H9 (cell line): ENCODE measurements around the gene ARIH1. TPM values are rescaled to one million over a fixed set of nuclear protein-coding genes. Genes with fewer than 3 reads are reported as not detected.

Experiments used
- DNase-seq: peaks from one replicate; pipeline ENCODE4 v3.0.0-alpha.2; 2017
- H2AFZ ChIP-seq: one replicate; pipeline ENCODE4 v1.6.1; 2013; ENCODE audit warnings: mild to moderate bottlenecking, low read length, control low read depth, moderate library complexity
- H2AK5ac ChIP-seq: 2 replicates; pipeline ENCODE4 v1.6.1; 2013; ENCODE audit warnings: low read length, control low read depth, mixed read lengths; ENCODE audit not compliant: insufficient read length
- H2BK120ac ChIP-seq: one replicate; pipeline ENCODE4 v1.6.1; 2013; ENCODE audit warnings: low read depth, mild to moderate bottlenecking, low read length, control low read depth, inconsistent platforms; ENCODE audit not compliant: poor library complexity, severe bottlenecking
- H2BK12ac ChIP-seq: 2 replicates; pipeline ENCODE4 v1.6.1; 2013; ENCODE audit warnings: low read length, control low read depth, mixed read lengths, low read depth; ENCODE audit not compliant: insufficient read length
- H2BK15ac ChIP-seq: 2 replicates; pipeline ENCODE4 v1.6.1; 2013; ENCODE audit warnings: low read depth, low read length, control low read depth
- H2BK20ac ChIP-seq: one replicate; pipeline ENCODE4 v1.6.1; 2013; ENCODE audit warnings: low read depth, mild to moderate bottlenecking, low read length, control low read depth, inconsistent platforms; ENCODE audit not compliant: poor library complexity, severe bottlenecking
- H2BK5ac ChIP-seq: 2 replicates; pipeline ENCODE4 v1.6.1; 2013; ENCODE audit warnings: low read length, control low read depth, mixed read lengths; ENCODE audit not compliant: insufficient read length
- H3K14ac ChIP-seq: 2 replicates; pipeline ENCODE4 v1.6.1; 2013; ENCODE audit warnings: low read length, control low read depth; ENCODE audit not compliant: insufficient read depth
- H3K18ac ChIP-seq: 2 replicates; pipeline ENCODE4 v1.6.1; 2013; ENCODE audit warnings: low read depth, mild to moderate bottlenecking, mixed read lengths, low read length, control low read depth; ENCODE audit not compliant: insufficient read length
- H3K23ac ChIP-seq: 2 replicates; pipeline ENCODE4 v1.6.1; 2013; ENCODE audit warnings: low read length, control low read depth, mixed read lengths, low read depth; ENCODE audit not compliant: insufficient read length
- H3K23me2 ChIP-seq: 2 replicates; pipeline ENCODE4 v1.6.1; 2013; ENCODE audit warnings: low read depth, mild to moderate bottlenecking, mixed read lengths, low read length, control low read depth; ENCODE audit not compliant: insufficient read length, poor library complexity, severe bottlenecking
- H3K27ac ChIP-seq: 2 replicates; pipeline ENCODE4 v1.5.1; 2013; ENCODE audit warnings: low read length, control low read depth, mixed read lengths, low read depth; ENCODE audit not compliant: insufficient read length
- H3K27me3 ChIP-seq: 2 replicates; pipeline ENCODE4 v1.6.1; 2013; ENCODE audit warnings: low read length, control low read depth, inconsistent platforms; ENCODE audit not compliant: insufficient read depth
- H3K4ac ChIP-seq: 2 replicates; pipeline ENCODE4 v1.6.1; 2013; ENCODE audit warnings: low read depth, mild to moderate bottlenecking, control low read depth, inconsistent platforms, low read length, moderate library complexity
- H3K4me1 ChIP-seq: 2 replicates; pipeline ENCODE4 v1.6.1; 2013; ENCODE audit warnings: low read length, control low read depth, inconsistent platforms; ENCODE audit not compliant: insufficient read depth
- H3K4me2 ChIP-seq: 2 replicates; pipeline ENCODE4 v1.6.1; 2013; ENCODE audit warnings: low read length, control low read depth, mixed read lengths; ENCODE audit not compliant: insufficient read length, insufficient read depth
- H3K56ac ChIP-seq: 2 replicates; pipeline ENCODE4 v1.6.1; 2013; ENCODE audit warnings: low read depth, mild to moderate bottlenecking, mixed read lengths, low read length, control low read depth; ENCODE audit not compliant: insufficient read length
- H3K79me1 ChIP-seq: 2 replicates; pipeline ENCODE4 v1.6.1; 2013; ENCODE audit warnings: low read depth, mild to moderate bottlenecking, moderate library complexity, low read length, control low read depth, inconsistent platforms; ENCODE audit not compliant: insufficient read depth, poor library complexity, severe bottlenecking
- H3K79me2 ChIP-seq: 2 replicates; pipeline ENCODE4 v1.6.1; 2013; ENCODE audit warnings: low read length, control low read depth, inconsistent platforms; ENCODE audit not compliant: insufficient read depth
- H3K9ac ChIP-seq: 2 replicates; pipeline ENCODE4 v1.6.1; 2013; ENCODE audit warnings: low read length, control low read depth, mixed read lengths; ENCODE audit not compliant: insufficient read length; ENCODE audit errors: extremely low read depth
- H3K9me3 ChIP-seq: one replicate; pipeline ENCODE4 v1.6.1; 2013; ENCODE audit warnings: low read depth, low read length, inconsistent platforms; ENCODE audit not compliant: control insufficient read depth
- H3T11ph ChIP-seq: one replicate; pipeline ENCODE4 v1.6.1; 2013; ENCODE audit warnings: mild to moderate bottlenecking, low read length, control low read depth, inconsistent platforms
- H4K20me1 ChIP-seq: one replicate; pipeline ENCODE4 v1.6.1; 2013; ENCODE audit not compliant: control insufficient read depth, insufficient read length, insufficient read depth
- H4K5ac ChIP-seq: 2 replicates; pipeline ENCODE4 v1.6.1; 2013; ENCODE audit warnings: low read depth, mild to moderate bottlenecking, mixed read lengths, low read length, control low read depth; ENCODE audit not compliant: insufficient read length
- H4K8ac ChIP-seq: replicated peaks from 2 replicates; pipeline ENCODE4 v1.6.1; 2013; ENCODE audit warnings: low read length, control low read depth, mixed read lengths, low read depth; ENCODE audit not compliant: insufficient read length
- H4K91ac ChIP-seq: 2 replicates; pipeline ENCODE4 v1.6.1; 2013; ENCODE audit warnings: low read depth, mild to moderate bottlenecking, moderate library complexity, mixed read lengths, low read length, control low read depth; ENCODE audit not compliant: insufficient read length
- H3K27ac Mint-ChIP-seq, 3 experiments: 2 replicates in 2 of 3; 3 replicates in 1 of 3; pipeline ENCODE4 v1.8.0; 2020 to 2021; ENCODE audit warnings: mixed read lengths in 3 of 3, mild to moderate bottlenecking in 1 of 3, moderate library complexity in 1 of 3
- H3K27me3 Mint-ChIP-seq: 2 replicates; pipeline ENCODE4 v1.8.0; 2021; ENCODE audit warnings: low read depth, mild to moderate bottlenecking, moderate library complexity, mixed read lengths
- H3K36me3 Mint-ChIP-seq, 3 experiments: 2 replicates in 2 of 3; 3 replicates in 1 of 3; pipeline ENCODE4 v1.8.0; 2020 to 2021; ENCODE audit warnings: low read depth in 3 of 3, mixed read lengths in 3 of 3; ENCODE audit not compliant: insufficient read depth in 1 of 3
- H3K4me1 Mint-ChIP-seq, 2 experiments: 2 replicates each; pipeline ENCODE4 v1.8.0; 2020; ENCODE audit warnings: mixed read lengths in 2 of 2
- H3K4me3 Mint-ChIP-seq, 2 experiments: 2 replicates in 1 of 2; 3 replicates in 1 of 2; pipeline ENCODE4 v1.8.0; 2020 to 2021; ENCODE audit warnings: mild to moderate bottlenecking in 2 of 2, mixed read lengths in 2 of 2, moderate library complexity in 1 of 2
- H3K9me3 Mint-ChIP-seq, 2 experiments: 2 replicates in 1 of 2; 3 replicates in 1 of 2; pipeline ENCODE4 v1.8.0; 2020; ENCODE audit warnings: mild to moderate bottlenecking in 2 of 2, mixed read lengths in 2 of 2, moderate library complexity in 1 of 2
- CTCF ChIP-seq: fragments of 200-600 bp; sonication (generic); conservative IDR thresholded peaks from 3 replicates; pipeline ENCODE4 v1.8.0; 2021; ENCODE audit warnings: antibody characterized with exemption, mild to moderate bottlenecking
- whole genome bisulfite sequencing: extraction: QIAGEN DNeasy Blood & Tissue Kit; methylation state at CpG from one replicate; pipeline ENCODE4 v1.1.7; 2013; ENCODE audit warnings: missing lambda C conversion rate, low lambda C conversion rate, mixed read lengths; ENCODE audit not compliant: insufficient read length; ENCODE audit errors: extremely low coverage; 5-methylcytosine and 5-hydroxymethylcytosine counted together
- total RNA-seq: library from RNA; stranded (reverse); gene quantifications from 2 replicates; pipeline ENCODE4 v1.2.1, GENCODE V29; 2021

Gene ARIH1
- total RNA-seq, 1 experiment from 2014 or later: 158 TPM

DNA sequence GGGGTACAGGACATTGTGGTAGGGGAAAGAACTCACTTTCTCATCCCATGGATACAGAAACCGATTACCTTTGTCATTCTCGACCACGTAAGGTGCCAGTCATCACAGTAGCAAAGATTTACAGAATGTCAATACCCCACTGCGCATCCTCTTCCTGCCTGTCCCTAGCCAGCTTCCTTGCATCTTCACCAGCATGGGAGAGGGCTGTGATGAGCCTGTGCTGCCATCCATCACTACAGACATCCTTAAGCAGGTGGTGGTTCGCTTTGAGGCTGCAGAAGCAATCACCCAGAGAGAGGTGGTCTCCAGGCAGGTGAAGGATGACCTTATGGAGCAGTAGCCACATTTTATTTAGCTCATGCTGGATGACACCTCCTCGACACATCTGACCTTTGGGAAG, 23.3 kb upstream of the ARIH1 start:
- Mint-ChIP-seq H3K4me1 (no peaks in the 10 kb centered on the region), H3K36me3 (no peaks in the 10 kb centered on the region), H3K4me3 (no peak overlapping the region), H3K9me3 (no peaks in the 10 kb centered on the region), H3K27ac (no peak overlapping the region), H3K27me3 (peaks cover 5% of the 10 kb centered on the region)
- Histone ChIP-seq H2BK15ac (no peak overlapping the region), H3K9ac (no peak overlapping the region), H2AK5ac (no peak overlapping the region), H3K27me3 (no peaks in the 10 kb centered on the region), H3K27ac (no peak overlapping the region), H3K4ac (no peak overlapping the region), H3K9me3 (no peaks in the 10 kb centered on the region), H3K23ac (no peak overlapping the region), H3T11ph (no peak overlapping the region), H3K79me2 (no peaks in the 10 kb centered on the region), H4K91ac (no peak overlapping the region), H2AFZ (no peak overlapping the region), H4K20me1 (no peaks in the 10 kb centered on the region), H2BK5ac (no peak overlapping the region), H2BK20ac (no peak overlapping the region), H3K4me2 (no peak overlapping the region), H3K18ac (no peak overlapping the region), H3K23me2 (no peaks in the 10 kb centered on the region), H3K56ac (no peak overlapping the region), H2BK120ac (no peak overlapping the region), H4K8ac (no peak overlapping the region), H2BK12ac (no peak overlapping the region), H3K14ac (no peak overlapping the region), H4K5ac (no peak overlapping the region), H3K79me1 (no peaks in the 10 kb centered on the region), H3K4me1 (no peaks in the 10 kb centered on the region)
- no peak for DNase-seq
- TF ChIP-seq CTCF: no peak
- no CpG with 5 or more reads among the region's 6 CpGs for WGBS
